Large intestine (tissue), 3 donors: ENCODE measurements around the gene PODN. TPM values are rescaled to one million over a fixed set of nuclear protein-coding genes. Genes with fewer than 3 reads are reported as not detected.
A peak's percentile ranks its signal among the peaks of the same experiment; 100 is the strongest.

Experiments used
- DNase-seq, 2 donors: peaks; one replicate each; pipeline versions ENCODE4 v3.0.0 to v3.0.0-alpha.2; 2013
- H3K27ac ChIP-seq: one replicate; pipeline ENCODE4 v1.5.1; 2013; ENCODE audit warnings: low read length
- H3K27me3 ChIP-seq: 2 replicates; pipeline ENCODE4 v1.6.1; 2013; ENCODE audit warnings: low read length; ENCODE audit not compliant: control insufficient read depth, insufficient read depth
- H3K36me3 ChIP-seq: 2 replicates; pipeline ENCODE4 v1.6.1; 2013; ENCODE audit warnings: low read length; ENCODE audit not compliant: control insufficient read depth, insufficient read depth
- H3K4me1 ChIP-seq: one replicate; pipeline ENCODE4 v1.6.1; 2013; ENCODE audit warnings: low read length; ENCODE audit not compliant: control insufficient read depth, insufficient read depth
- H3K4me3 ChIP-seq: one replicate; pipeline ENCODE4 v1.5.1; 2013; ENCODE audit warnings: low read length
- H3K9me3 ChIP-seq: one replicate; pipeline ENCODE4 v1.6.1; 2013; ENCODE audit warnings: mild to moderate bottlenecking, low read depth, low read length, moderate library complexity; ENCODE audit not compliant: control insufficient read depth
- WGBS: methylation state at CpG from one replicate; pipeline ENCODE4 v1.1.5; 2013; ENCODE audit warnings: low lambda C conversion rate; ENCODE audit not compliant: insufficient coverage; 5-methylcytosine and 5-hydroxymethylcytosine counted together
- polyA plus RNA-seq: library from polyadenylated mRNA; unstranded; fragments of 120-200 nt; gene quantifications from one replicate; pipeline ENCODE4 v1.2.1, GENCODE V29; 2013

PODN gene
- polyA plus RNA-seq, 1 donor: 7.6 TPM

GRCh38 chr1:53107570-53108322 is 45.7 kb downstream of the PODN start:
- Histone ChIP-seq H3K4me1 (peaks cover 27% of the 10 kb centered on the region), H3K4me3 (no peak overlapping the region), H3K36me3 (no peaks in the 10 kb centered on the region), H3K27me3 (no peaks in the 10 kb centered on the region), H3K27ac (no peak overlapping the region), H3K9me3 (peaks cover 6% of the 10 kb centered on the region)
- 93% methylated on average over 3 of the region's 15 CpGs for WGBS
- no peak for DNase-seq

- 63% methylated on average over 1 of the region's 14 CpGs for WGBS
- Histone ChIP-seq H3K9me3 (peaks cover 8% of the 10 kb centered on the region), H3K36me3 (no peaks in the 10 kb centered on the region), H3K4me3 (no peak overlapping the region), H3K27ac (no peak overlapping the region), H3K27me3 (no peaks in the 10 kb centered on the region), H3K4me1 (peaks cover 27% of the 10 kb centered on the region)
- DNase-seq: peak in 1 of 2 donors; percentile 70
Measured at GRCh38 chr1:53108646-53109580, 46.9 kb downstream of the PODN start.

GRCh38 chr1:53110370-53111072 is 48.5 kb downstream of the PODN start:
- 69% methylated on average over 2 of the region's 18 CpGs for WGBS
- no peak overlapping the region for H3K27ac ChIP-seq
- no peaks in the 10 kb centered on the region for H3K27me3 ChIP-seq
- peaks cover 8% of the 10 kb centered on the region for H3K9me3 ChIP-seq
- peak in 1 of 2 donors; percentile 31 for DNase-seq
- no peak overlapping the region for H3K4me3 ChIP-seq
- H3K36me3 ChIP-seq: no peaks in the 10 kb centered on the region
- peaks cover 27% of the 10 kb centered on the region for H3K4me1 ChIP-seq

- Histone ChIP-seq H3K9me3 (peaks cover 8% of the 10 kb centered on the region), H3K27me3 (no peaks in the 10 kb centered on the region), H3K27ac (peak overlapping the region; percentile 11), H3K36me3 (no peaks in the 10 kb centered on the region), H3K4me3 (no peak overlapping the region), H3K4me1 (peaks cover 31% of the 10 kb centered on the region)
- DNase-seq: peak; percentile 85 to 94
- WGBS: 38% methylated on average over 4 of the region's 10 CpGs
Measured at GRCh38 chr1:53111073-53111556, 49.1 kb downstream of the PODN start.

GRCh38 chr1:53111693-53112092 is 49.7 kb downstream of the PODN start:
- Histone ChIP-seq H3K4me1 (peaks cover 36% of the 10 kb centered on the region), H3K27me3 (no peaks in the 10 kb centered on the region), H3K27ac (no peak overlapping the region), H3K9me3 (peaks cover 8% of the 10 kb centered on the region), H3K4me3 (no peak overlapping the region), H3K36me3 (no peaks in the 10 kb centered on the region)
- DNase-seq: no peak
- no CpG with 5 or more reads among the region's 5 CpGs for WGBS

GRCh38 chr1:53112271-53112774 is 50.3 kb downstream of the PODN start:
- no peak overlapping the region for H3K4me3 ChIP-seq
- H3K27me3 ChIP-seq: no peaks in the 10 kb centered on the region
- H3K4me1 ChIP-seq: peaks cover 43% of the 10 kb centered on the region
- no peak overlapping the region for H3K27ac ChIP-seq
- H3K36me3 ChIP-seq: no peaks in the 10 kb centered on the region
- WGBS: no CpG with 5 or more reads among the region's 2 CpGs
- DNase-seq: peak in 1 of 2 donors; percentile 60
- H3K9me3 ChIP-seq: peaks cover 8% of the 10 kb centered on the region

GRCh38 chr1:53112861-53113260 is 50.8 kb downstream of the PODN start:
- no peak for DNase-seq
- no CpG with 5 or more reads among the region's 4 CpGs for WGBS
- H3K27me3 ChIP-seq: no peaks in the 10 kb centered on the region
- no peaks in the 10 kb centered on the region for H3K36me3 ChIP-seq
- H3K4me3 ChIP-seq: no peak overlapping the region
- no peak overlapping the region for H3K27ac ChIP-seq
- peaks cover 48% of the 10 kb centered on the region for H3K4me1 ChIP-seq
- H3K9me3 ChIP-seq: peaks cover 8% of the 10 kb centered on the region

- no peak for DNase-seq
- Histone ChIP-seq H3K4me3 (no peak overlapping the region), H3K27ac (no peak overlapping the region), H3K4me1 (peaks cover 49% of the 10 kb centered on the region), H3K9me3 (peaks cover 8% of the 10 kb centered on the region), H3K36me3 (no peaks in the 10 kb centered on the region), H3K27me3 (no peaks in the 10 kb centered on the region)
- no CpG with 5 or more reads among the region's 6 CpGs for WGBS
Measured at GRCh38 chr1:53114090-53114489, 52.1 kb downstream of the PODN start.

GRCh38 chr1:53114581-53115400 is 52.8 kb downstream of the PODN start:
- DNase-seq: no peak
- no CpG with 5 or more reads among the region's 24 CpGs for WGBS
- Histone ChIP-seq H3K9me3 (peaks cover 8% of the 10 kb centered on the region), H3K27me3 (no peaks in the 10 kb centered on the region), H3K4me1 (peaks cover 45% of the 10 kb centered on the region), H3K36me3 (no peaks in the 10 kb centered on the region), H3K27ac (no peak overlapping the region), H3K4me3 (no peak overlapping the region)
